Thymus (tissue), 11 donors: Measurements from ENCODE around the gene SYMPK. TPM values are rescaled to one million over a fixed set of nuclear protein-coding genes. Genes with fewer than 3 reads are reported as not detected.
A peak's percentile ranks its signal among the peaks of the same experiment; 100 is the strongest.

Experiments used
- DNase-seq, 9 donors: peaks; one replicate each; pipeline ENCODE4 v3.0.0-alpha.2; 2013; ENCODE audit warnings: low spot score in 9 of 9, low read depth in 6 of 9, missing footprints in 1 of 9
- H3K27ac ChIP-seq, 2 donors: one replicate each; pipeline ENCODE4 v1.5.1; 2013; ENCODE audit warnings: control low read depth in 1 of 2, low read depth in 1 of 2, low read length in 1 of 2, mild to moderate bottlenecking in 1 of 2, moderate library complexity in 1 of 2
- H3K27me3 ChIP-seq, 2 donors: one replicate each; pipeline ENCODE4 v1.5.1; 2013; ENCODE audit warnings: low read length in 1 of 2; ENCODE audit not compliant: control insufficient read depth in 2 of 2, insufficient read depth in 1 of 2
- H3K36me3 ChIP-seq, 2 donors: one replicate each; pipeline ENCODE4 v1.5.1; 2013; ENCODE audit warnings: low read length in 1 of 2, mild to moderate bottlenecking in 1 of 2, moderate library complexity in 1 of 2; ENCODE audit not compliant: control insufficient read depth in 2 of 2, insufficient read depth in 2 of 2
- H3K4me1 ChIP-seq, 2 donors: one replicate each; pipeline ENCODE4 v1.5.1; 2013; ENCODE audit warnings: low read length in 2 of 2; ENCODE audit not compliant: control insufficient read depth in 2 of 2, insufficient read depth in 2 of 2
- H3K4me3 ChIP-seq, 2 donors: one replicate each; pipeline ENCODE4 v1.5.1; 2013; ENCODE audit warnings: low read length in 2 of 2, control low read depth in 1 of 2, mild to moderate bottlenecking in 1 of 2
- H3K9me3 ChIP-seq, 2 donors: one replicate each; pipeline ENCODE4 v1.5.1; 2013; ENCODE audit warnings: low read length in 1 of 2, mild to moderate bottlenecking in 1 of 2; ENCODE audit not compliant: control insufficient read depth in 2 of 2, insufficient read depth in 1 of 2
- WGBS: extraction: QIAGEN DNeasy Blood & Tissue Kit; methylation state at CpG from one replicate; pipeline ENCODE4 v1.1.7; 2013; 5-methylcytosine and 5-hydroxymethylcytosine counted together
- polyA plus RNA-seq: library from polyadenylated mRNA; stranded (reverse); fragments of 200-250 nt; gene quantifications from one replicate; pipeline ENCODE4 v1.2.3, GENCODE V29; 2013
- total RNA-seq: library from RNA; stranded (reverse); fragments of 120-200 nt; gene quantifications from one replicate; pipeline ENCODE4 v1.2.4, GENCODE V29; 2013
- donor health status: healthy.

The SYMPK gene
- total and polyA plus RNA-seq, 2 donors = 24.5 to 151 TPM

DNA sequence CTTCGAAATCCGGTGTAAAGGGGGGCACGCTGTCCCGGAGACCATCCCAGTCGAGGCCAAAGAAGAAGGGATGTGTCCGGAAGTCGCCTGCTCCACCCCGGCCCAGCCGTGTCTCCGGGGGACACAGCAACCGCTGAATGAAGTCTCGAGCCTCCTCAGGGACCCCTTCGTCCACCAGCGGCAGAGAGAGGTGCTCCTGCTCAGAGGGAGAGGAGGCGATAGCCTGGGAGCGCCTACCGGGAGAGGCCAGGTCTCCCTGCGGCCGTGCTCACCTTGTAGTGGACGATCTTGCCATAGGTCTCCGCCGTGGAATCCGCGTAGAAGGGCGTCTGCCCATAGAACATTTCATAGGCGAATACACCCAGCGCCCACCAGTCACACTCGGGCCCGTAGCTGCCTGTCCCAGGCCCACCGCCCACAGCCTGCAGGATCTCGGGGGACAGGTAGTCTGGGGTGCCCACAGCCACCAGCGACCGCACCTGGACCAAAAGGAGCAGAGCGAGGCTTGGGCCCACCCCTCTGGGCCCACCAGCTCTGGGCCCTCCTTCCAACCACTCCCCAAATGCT lies 85.5 kb downstream of the SYMPK start:
- H3K4me1 ChIP-seq = peaks cover 11 to 26% of the 10 kb centered on the region in 2 donors
- WGBS = 98% methylated on average over 34 of the region's 34 CpGs
- no peak overlapping the region for H3K4me3 ChIP-seq
- peaks cover 15% of the 10 kb centered on the region in 2 donors for H3K36me3 ChIP-seq
- H3K27me3 ChIP-seq = peaks cover 2 to 52% of the 10 kb centered on the region in 2 donors
- no peaks in the 10 kb centered on the region for H3K9me3 ChIP-seq
- DNase-seq = no peak
- no peak overlapping the region for H3K27ac ChIP-seq

DNA sequence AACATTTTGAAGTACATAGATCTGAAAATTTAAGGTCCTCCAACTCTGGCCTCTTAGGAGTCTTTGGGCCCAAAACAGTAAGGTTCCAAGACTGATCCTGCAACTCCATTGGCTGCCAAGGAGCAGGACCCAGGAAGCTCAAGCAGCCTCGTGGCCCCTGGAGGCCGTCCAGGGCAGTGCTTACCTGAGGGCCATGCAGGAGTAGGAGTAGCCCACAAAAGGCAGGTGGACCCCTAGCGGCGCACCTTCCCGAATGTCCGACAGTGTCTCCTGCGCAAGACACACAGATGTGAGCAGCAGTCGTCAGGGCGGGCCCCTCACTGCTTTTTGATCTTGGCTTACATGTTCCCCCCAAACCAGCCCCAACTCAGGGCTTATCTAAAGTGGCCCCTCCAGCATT lies 88.2 kb downstream of the SYMPK start:
- Histone ChIP-seq H3K9me3 (no peaks in the 10 kb centered on the region), H3K27me3 (peaks cover 0 to 40% of the 10 kb centered on the region in 2 donors), H3K4me3 (no peak overlapping the region), H3K36me3 (peaks cover 15 to 19% of the 10 kb centered on the region in 2 donors), H3K4me1 (peaks cover 15 to 43% of the 10 kb centered on the region in 2 donors), H3K27ac (no peak overlapping the region)
- DNase-seq = no peak
- 90% methylated on average over 9 of the region's 9 CpGs for WGBS

DNA sequence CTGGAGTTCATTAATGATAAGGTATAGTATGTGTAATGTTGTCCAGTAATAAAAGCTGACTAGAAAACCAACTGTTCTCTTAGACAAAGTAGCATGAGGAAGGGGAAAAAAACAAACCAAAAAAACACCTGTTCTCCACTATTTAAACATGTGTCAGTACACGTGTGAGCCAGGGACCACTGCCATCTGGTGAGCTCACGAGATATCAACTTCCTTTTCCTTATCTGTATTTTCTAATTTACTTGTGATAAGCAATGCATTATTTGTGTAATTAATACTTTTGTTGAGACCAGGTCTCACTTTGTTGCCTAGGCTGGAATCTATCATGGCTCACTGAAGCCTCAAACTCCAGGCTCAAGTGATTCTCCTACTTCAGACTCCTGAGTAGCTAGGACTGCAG lies 89.6 kb downstream of the SYMPK start:
- no peak overlapping the region for H3K4me3 ChIP-seq
- H3K36me3 ChIP-seq = peaks cover 15 to 19% of the 10 kb centered on the region in 2 donors
- WGBS = 3% methylated on average over 2 of the region's 2 CpGs
- H3K9me3 ChIP-seq = no peaks in the 10 kb centered on the region
- peaks cover 2 to 36% of the 10 kb centered on the region in 2 donors for H3K27me3 ChIP-seq
- H3K27ac ChIP-seq = no peak overlapping the region
- H3K4me1 ChIP-seq = peaks cover 4 to 39% of the 10 kb centered on the region in 2 donors
- peak in 1 of 9 donors; percentile 42 for DNase-seq

DNA sequence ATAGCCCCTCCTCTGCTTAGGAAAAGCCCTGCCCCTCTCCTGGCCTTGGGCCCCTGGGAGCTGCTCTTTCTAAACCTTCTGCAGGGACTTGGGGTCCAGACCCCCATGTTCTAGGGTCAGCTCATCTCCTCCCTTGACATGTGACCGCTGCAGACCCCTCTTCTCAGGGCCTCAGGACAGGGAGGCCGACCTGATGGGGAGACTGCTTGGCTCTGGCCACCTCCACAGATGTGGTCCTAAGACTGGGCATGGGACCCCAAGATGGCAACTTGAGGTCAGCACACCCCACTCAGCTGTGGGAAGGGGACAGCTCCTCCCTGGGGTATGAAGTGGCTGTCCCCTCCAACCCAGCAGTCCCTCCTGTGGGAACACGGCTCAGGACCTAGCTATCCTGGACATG lies 90.0 kb downstream of the SYMPK start:
- Histone ChIP-seq H3K27ac (no peak overlapping the region), H3K9me3 (no peaks in the 10 kb centered on the region), H3K4me1 (peaks cover 7 to 42% of the 10 kb centered on the region in 2 donors), H3K4me3 (no peak overlapping the region), H3K27me3 (peaks cover 6 to 36% of the 10 kb centered on the region in 2 donors), H3K36me3 (peaks cover 12 to 18% of the 10 kb centered on the region in 2 donors)
- DNase-seq = no peak
- 98% methylated on average over 3 of the region's 3 CpGs for WGBS

DNA sequence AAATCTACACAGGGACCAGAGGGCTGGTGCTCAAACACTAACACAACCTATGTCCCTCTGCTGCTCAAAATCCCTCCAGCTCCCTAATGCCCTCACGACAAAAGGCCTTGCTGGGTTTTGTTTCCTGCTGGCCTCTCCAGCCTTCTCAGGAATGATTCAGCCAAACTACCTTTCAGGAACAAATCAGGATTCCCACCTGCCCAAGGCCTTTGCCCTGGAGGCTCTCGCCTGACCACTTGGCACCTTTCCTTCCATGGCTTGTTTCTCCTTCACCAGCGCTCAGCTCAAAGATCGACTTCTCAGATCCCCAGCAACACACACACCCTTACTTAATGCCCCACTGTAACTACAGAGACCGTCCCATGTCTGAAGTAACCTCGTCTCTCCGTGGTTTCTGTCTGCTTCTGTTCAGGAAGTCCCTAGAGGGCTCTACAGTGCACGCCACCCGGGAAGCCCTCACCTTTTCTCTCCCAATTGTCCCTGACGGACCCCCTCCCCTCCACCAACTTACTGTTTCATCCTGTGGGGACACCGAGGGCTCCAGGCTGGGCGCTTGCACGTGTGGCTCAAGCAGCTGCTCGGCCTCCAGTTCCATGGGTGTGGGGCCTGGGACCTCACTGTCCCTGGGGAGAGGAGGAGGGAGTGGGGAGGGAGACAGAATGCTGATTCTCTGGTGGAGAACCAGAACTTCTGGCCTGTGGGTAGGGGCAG lies 90.7 kb downstream of the SYMPK start:
- Histone ChIP-seq H3K4me3 (no peak overlapping the region), H3K4me1 (peaks cover 10 to 47% of the 10 kb centered on the region in 2 donors), H3K9me3 (no peaks in the 10 kb centered on the region), H3K36me3 (peaks cover 7 to 11% of the 10 kb centered on the region in 2 donors), H3K27ac (no peak overlapping the region), H3K27me3 (peaks cover 12 to 39% of the 10 kb centered on the region in 2 donors)
- DNase-seq = no peak
- WGBS = 69% methylated on average over 14 of the region's 14 CpGs

DNA sequence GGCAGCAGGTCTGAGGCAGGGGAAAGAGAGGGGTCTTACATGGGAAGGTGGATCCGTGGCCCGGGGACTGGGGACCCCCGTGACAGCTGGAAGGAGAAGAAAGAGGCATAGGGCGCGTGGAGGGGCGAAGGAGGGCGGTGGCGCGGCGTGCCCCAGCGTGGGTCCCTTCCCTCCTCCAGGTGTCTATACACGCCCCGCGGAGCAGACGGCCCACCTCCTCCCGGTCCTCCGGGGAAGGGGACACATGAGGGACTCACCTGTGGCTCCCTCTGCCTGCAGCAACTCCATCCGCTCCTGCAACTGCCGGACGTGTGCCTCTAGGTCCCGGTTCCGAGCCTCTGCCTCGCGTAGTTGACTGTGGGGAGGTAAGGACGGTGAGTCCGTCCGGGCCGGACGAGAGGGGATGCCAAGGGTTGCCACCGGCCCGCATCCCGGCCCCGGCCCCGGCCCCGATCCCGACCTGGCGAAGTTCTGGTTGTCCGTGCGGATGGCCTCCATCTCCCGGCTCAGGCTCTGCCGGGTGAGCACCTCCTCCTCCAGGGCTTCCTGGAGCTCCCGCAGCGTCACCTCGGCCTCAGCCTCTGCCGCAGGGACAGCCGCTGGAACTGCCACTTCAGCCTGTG lies 91.5 kb downstream of the SYMPK start:
- Histone ChIP-seq H3K4me3 (no peak overlapping the region), H3K27ac (no peak overlapping the region), H3K36me3 (peaks cover 0 to 4% of the 10 kb centered on the region in 2 donors), H3K27me3 (peaks cover 21 to 48% of the 10 kb centered on the region in 2 donors), H3K4me1 (peaks cover 10 to 47% of the 10 kb centered on the region in 2 donors), H3K9me3 (no peaks in the 10 kb centered on the region)
- DNase-seq = no peak
- WGBS = 91% methylated on average over 46 of the region's 46 CpGs

DNA sequence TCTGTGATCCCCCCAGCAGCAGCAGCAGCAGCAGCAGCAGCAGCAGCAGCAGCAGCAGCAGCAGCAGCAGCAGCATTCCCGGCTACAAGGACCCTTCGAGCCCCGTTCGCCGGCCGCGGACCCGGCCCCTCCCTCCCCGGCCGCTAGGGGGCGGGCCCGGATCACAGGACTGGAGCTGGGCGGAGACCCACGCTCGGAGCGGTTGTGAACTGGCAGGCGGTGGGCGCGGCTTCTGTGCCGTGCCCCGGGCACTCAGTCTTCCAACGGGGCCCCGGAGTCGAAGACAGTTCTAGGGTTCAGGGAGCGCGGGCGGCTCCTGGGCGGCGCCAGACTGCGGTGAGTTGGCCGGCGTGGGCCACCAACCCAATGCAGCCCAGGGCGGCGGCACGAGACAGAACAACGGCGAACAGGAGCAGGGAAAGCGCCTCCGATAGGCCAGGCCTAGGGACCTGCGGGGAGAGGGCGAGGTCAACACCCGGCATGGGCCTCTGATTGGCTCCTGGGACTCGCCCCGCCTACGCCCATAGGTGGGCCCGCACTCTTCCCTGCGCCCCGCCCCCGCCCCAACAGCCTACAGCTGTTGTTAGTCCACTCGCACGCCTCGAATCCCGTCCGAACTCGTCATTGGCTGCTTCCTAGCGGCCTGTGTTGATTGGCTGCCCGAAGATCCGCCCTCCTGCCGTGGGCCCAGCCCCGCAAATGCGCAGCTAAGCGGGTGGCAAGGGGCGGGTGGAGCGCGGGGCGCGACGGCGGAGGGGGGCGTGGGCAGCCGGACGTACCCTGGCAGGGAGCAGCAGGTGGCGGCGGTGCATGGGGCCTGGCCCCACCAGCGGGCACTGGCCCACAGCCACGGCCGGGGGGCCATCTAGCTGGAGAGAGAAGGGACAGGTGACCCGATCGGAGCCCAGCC lies 92.5 kb downstream of the SYMPK start:
- Histone ChIP-seq H3K36me3 (peaks cover 0 to 4% of the 10 kb centered on the region in 2 donors), H3K27me3 (peaks cover 31 to 57% of the 10 kb centered on the region in 2 donors), H3K4me1 (peaks cover 10 to 47% of the 10 kb centered on the region in 2 donors), H3K9me3 (no peaks in the 10 kb centered on the region), H3K4me3 (peak overlapping the region; percentile 61 to 70), H3K27ac (peak overlapping the region; percentile 92 to 97)
- DNase-seq = peak; percentile 82 to 97 (median 91)
- 2% methylated on average over 79 of the region's 79 CpGs for WGBS

DNA sequence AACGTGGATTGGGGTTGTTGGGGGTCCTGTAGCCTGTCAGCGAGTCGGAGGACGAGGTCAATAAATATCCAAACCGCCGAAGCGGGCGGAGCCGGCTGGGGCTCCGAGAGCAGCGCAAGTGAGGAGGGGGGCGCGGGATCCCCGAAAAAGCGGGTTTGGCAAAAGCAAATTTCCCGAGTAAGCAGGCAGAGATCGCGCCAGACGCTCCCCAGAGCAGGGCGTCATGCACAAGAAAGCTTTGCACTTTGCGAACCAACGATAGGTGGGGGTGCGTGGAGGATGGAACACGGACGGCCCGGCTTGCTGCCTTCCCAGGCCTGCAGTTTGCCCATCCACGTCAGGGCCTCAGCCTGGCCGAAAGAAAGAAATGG lies 93.1 kb downstream of the SYMPK start:
- Histone ChIP-seq H3K4me1 (peaks cover 10 to 47% of the 10 kb centered on the region in 2 donors), H3K9me3 (no peaks in the 10 kb centered on the region), H3K4me3 (peak overlapping the region; percentile 61 to 70), H3K27me3 (peaks cover 35 to 64% of the 10 kb centered on the region in 2 donors), H3K27ac (peak overlapping the region; percentile 92 to 97), H3K36me3 (peaks cover 0 to 4% of the 10 kb centered on the region in 2 donors)
- under 1% methylated on average over 28 of the region's 28 CpGs for WGBS
- peak in 6 of 9 donors; percentile 30 to 82 (median 60) for DNase-seq
